Cardiac muscle cell (in vitro differentiated cells and primary cell): ENCODE data around the gene TNRC18. TPM values are rescaled to one million over a fixed set of nuclear protein-coding genes. Genes with fewer than 3 reads are reported as not detected.

Experiments used
- DNase-seq, 2 donors: peaks; one replicate each; pipeline versions ENCODE4 v3.0.0 to v3.0.0-alpha.2; 2010 to 2017; ENCODE audit warnings: low read depth in 1 of 2, low spot score in 1 of 2
- H3K27ac ChIP-seq: fragments of 200-600 bp; sonication (generic); 2 replicates; pipeline ENCODE4 v1.5.1; 2016
- H3K27me3 ChIP-seq: fragments of 200-600 bp; sonication (generic); 2 replicates; pipeline ENCODE4 v1.6.0; 2016; ENCODE audit warnings: control low read depth
- H3K36me3 ChIP-seq: fragments of 200-600 bp; sonication (generic); 2 replicates; pipeline ENCODE4 v1.5.1; 2016; ENCODE audit warnings: control low read depth
- H3K4me1 ChIP-seq: fragments of 200-600 bp; sonication (generic); 2 replicates; pipeline ENCODE4 v1.8.1; 2017; ENCODE audit warnings: low read depth, mild to moderate bottlenecking, mixed run types
- H3K4me3 ChIP-seq: fragments of 200-600 bp; sonication (generic); 2 replicates; pipeline ENCODE4 v1.5.1; 2016; ENCODE audit warnings: mild to moderate bottlenecking
- H3K9me3 ChIP-seq: fragments of 200-600 bp; sonication (generic); 2 replicates; pipeline ENCODE4 v1.5.1; 2017; ENCODE audit warnings: low read depth, mild to moderate bottlenecking, control low read depth
- CTCF ChIP-seq: IDR thresholded peaks from 2 replicates; pipeline ENCODE4 v1.5.1; 2012; ENCODE audit warnings: low read depth, mild to moderate bottlenecking, low read length
- polyA plus RNA-seq: library from polyadenylated mRNA; unstranded; fragments of >200 nt; fragmentation: Nextera tagmentation; extraction: Ambion mirVana; gene quantifications from 2 replicates; pipeline ENCODE4 v1.2.1, GENCODE V29; 2016
- total RNA-seq: library from RNA; depleted of rRNA; stranded (reverse); fragments of >200 nt; gene quantifications from 2 replicates; pipeline ENCODE4 v1.2.3, GENCODE V29; 2016

Gene TNRC18
- total and polyA plus RNA-seq, 2 experiments from 2014 or later: 15.1 to 180 TPM

DNA sequence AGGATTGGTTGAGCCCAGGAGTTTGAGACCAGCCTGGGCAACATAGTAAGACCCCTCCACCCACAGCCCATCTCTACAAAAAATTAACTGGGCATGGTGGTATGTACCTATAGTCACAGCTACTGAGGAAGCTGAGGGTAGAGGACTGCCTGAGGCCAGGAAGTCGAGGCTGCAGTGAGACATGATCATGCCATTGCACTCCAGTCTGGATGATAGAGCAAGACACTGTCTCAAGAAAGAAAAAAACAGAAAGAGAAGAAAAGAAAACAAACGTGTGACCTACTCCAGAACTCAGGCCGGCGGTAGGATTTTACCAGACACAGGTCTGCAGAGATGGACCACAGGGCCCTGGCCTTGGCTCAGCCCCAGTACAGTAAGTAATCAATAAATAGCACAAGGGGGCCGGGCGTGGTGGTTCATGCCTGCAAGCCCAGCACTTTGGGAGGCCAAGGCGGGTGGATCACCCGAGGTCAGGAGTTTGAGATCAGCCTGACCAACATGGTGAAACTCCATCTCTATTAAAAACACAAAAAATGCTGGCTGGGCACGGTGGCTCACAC is 35.4 kb upstream of the TNRC18 start:
- no peaks in the 10 kb centered on the region for H3K4me1 ChIP-seq
- no peaks in the 10 kb centered on the region for H3K27me3 ChIP-seq
- H3K36me3 ChIP-seq: no peaks in the 10 kb centered on the region
- no peak for TF ChIP-seq CTCF
- no peak overlapping the region for H3K4me3 ChIP-seq
- no peaks in the 10 kb centered on the region for H3K9me3 ChIP-seq
- DNase-seq: no peak
- H3K27ac ChIP-seq: no peak overlapping the region

DNA sequence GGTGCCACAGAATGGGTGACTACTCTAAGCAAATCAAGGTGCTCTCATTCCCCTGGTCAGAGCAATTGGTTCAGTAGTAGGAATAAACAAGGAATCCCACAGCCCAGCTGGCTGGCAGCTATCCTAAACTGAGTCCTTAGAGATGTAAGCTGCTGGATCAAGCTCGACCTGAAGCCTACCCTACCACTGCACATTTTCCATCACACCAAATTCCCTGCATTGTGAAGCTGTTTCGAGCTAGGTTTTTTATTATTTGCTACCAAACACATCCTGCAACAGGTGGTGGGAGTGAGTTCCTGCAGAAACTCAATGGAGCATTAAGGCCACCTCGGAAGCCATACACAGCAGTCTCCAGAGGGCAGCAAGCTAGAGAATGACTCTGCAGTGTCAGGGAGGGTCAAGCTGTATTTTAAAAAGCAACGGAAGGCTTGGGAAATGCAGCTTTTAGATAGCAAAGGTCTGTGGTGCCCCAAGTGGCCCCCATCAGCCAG is 33.7 kb upstream of the TNRC18 start:
- no peak for TF ChIP-seq CTCF
- no peaks in the 10 kb centered on the region for H3K9me3 ChIP-seq
- DNase-seq: no peak
- H3K4me3 ChIP-seq: no peak overlapping the region
- no peak overlapping the region for H3K27ac ChIP-seq
- H3K27me3 ChIP-seq: no peaks in the 10 kb centered on the region
- no peaks in the 10 kb centered on the region for H3K36me3 ChIP-seq
- no peaks in the 10 kb centered on the region for H3K4me1 ChIP-seq

- Histone ChIP-seq H3K4me1 (no peaks in the 10 kb centered on the region), H3K4me3 (no peak overlapping the region), H3K27me3 (no peaks in the 10 kb centered on the region), H3K36me3 (no peaks in the 10 kb centered on the region), H3K27ac (no peak overlapping the region), H3K9me3 (no peaks in the 10 kb centered on the region)
- no peak for TF ChIP-seq CTCF
- DNase-seq: no peak
These were observed 32.8 kb upstream of the TNRC18 start for GRCh38 chr7:5456409-5456808.

- H3K4me3 ChIP-seq: no peak overlapping the region
- no peaks in the 10 kb centered on the region for H3K27me3 ChIP-seq
- H3K27ac ChIP-seq: no peak overlapping the region
- no peak for TF ChIP-seq CTCF
- no peak for DNase-seq
- H3K36me3 ChIP-seq: no peaks in the 10 kb centered on the region
- no peaks in the 10 kb centered on the region for H3K9me3 ChIP-seq
- H3K4me1 ChIP-seq: peaks cover 7% of the 10 kb centered on the region
These were observed 32.1 kb upstream of the TNRC18 start for GRCh38 chr7:5455581-5456219.

DNA sequence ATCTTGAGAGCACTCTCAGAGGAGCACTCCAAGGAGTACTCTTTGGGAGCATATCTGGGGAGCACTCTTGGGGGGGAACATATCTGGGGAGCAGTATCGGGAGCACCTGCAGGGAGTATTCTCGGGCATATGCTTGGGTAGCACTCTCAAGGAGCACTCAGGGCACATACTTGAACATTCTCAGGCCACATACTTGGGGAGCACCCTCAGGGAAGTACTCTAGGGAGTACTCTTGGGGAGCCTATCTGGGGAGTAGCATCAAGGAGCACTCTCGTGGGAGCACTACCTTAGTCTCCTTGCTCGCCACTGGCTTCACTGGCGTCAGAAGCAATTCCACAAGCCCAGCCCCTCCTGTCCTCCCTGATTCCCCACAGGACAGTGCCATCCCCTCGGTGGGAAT is 31.5 kb upstream of the TNRC18 start:
- TF ChIP-seq CTCF: no peak

More for the DNA sequence above, 31.5 kb upstream of the TNRC18 start:
- H3K4me1 ChIP-seq: peaks cover 10% of the 10 kb centered on the region
- no peaks in the 10 kb centered on the region for H3K27me3 ChIP-seq
- no peak for DNase-seq
- H3K9me3 ChIP-seq: no peaks in the 10 kb centered on the region
- H3K36me3 ChIP-seq: no peaks in the 10 kb centered on the region
- H3K4me3 ChIP-seq: no peak overlapping the region
- H3K27ac ChIP-seq: no peak overlapping the region
